Lower lobe of right lung (tissue), 2 donors: ENCODE results near the gene F12. TPM values are rescaled to one million over a fixed set of nuclear protein-coding genes. Genes with fewer than 3 reads are reported as not detected.

Experiments
- ATAC-seq, 2 donors: fragments of 200-7000 bp; cut with Tn5 transposase; one replicate each; pipeline ENCODE4 v1.9.1; 2020 to 2022; ENCODE audit warnings: mild to moderate bottlenecking in 2 of 2, moderate library complexity in 2 of 2
- DNase-seq: peaks from one replicate; pipeline ENCODE4 v3.0.0-alpha.2; 2020
- H3K27ac ChIP-seq: fragments of 200-600 bp; one replicate; pipeline ENCODE4 v1.8.0; 2022
- H3K27me3 ChIP-seq: fragments of 200-600 bp; one replicate; pipeline ENCODE4 v1.8.0; 2022; ENCODE audit warnings: low read depth
- H3K36me3 ChIP-seq: fragments of 200-600 bp; one replicate; pipeline ENCODE4 v1.8.0; 2022; ENCODE audit warnings: mild to moderate bottlenecking
- H3K4me1 ChIP-seq: fragments of 200-600 bp; one replicate; pipeline ENCODE4 v1.8.0; 2022
- H3K4me3 ChIP-seq: fragments of 200-600 bp; one replicate; pipeline ENCODE4 v1.8.0; 2022; ENCODE audit warnings: mild to moderate bottlenecking
- H3K9me3 ChIP-seq: fragments of 200-600 bp; one replicate; pipeline ENCODE4 v1.8.0; 2022
- intact Hi-C: fragments of 100-400 bp; cut with DNase I; formaldehyde crosslinking; loops from one replicate; pipeline ENCODE4 v1.11.0; 2022
- total RNA-seq: library from RNA; stranded (reverse); fragmentation: NEBNext Ultra II Directional; extraction: Animal tissue kit (Norgen Biotek cat#: 25700); gene quantifications from one replicate; pipeline ENCODE4 v1.2.1, GENCODE V29; 2021
- TF ChIP-seq, protein P1 (sequence below): fragments of 200-600 bp; IDR thresholded peaks from one replicate; pipeline ENCODE4 v1.8.0; 2022; ENCODE audit warnings: antibody characterized with exemption, mild to moderate bottlenecking
- donor health status: DM: no; HTN: yes; CAD: no; lungs with severe emphysema.

F12 gene
- total RNA-seq, 1 donor from 2014 or later: 0.80 TPM

DNA sequence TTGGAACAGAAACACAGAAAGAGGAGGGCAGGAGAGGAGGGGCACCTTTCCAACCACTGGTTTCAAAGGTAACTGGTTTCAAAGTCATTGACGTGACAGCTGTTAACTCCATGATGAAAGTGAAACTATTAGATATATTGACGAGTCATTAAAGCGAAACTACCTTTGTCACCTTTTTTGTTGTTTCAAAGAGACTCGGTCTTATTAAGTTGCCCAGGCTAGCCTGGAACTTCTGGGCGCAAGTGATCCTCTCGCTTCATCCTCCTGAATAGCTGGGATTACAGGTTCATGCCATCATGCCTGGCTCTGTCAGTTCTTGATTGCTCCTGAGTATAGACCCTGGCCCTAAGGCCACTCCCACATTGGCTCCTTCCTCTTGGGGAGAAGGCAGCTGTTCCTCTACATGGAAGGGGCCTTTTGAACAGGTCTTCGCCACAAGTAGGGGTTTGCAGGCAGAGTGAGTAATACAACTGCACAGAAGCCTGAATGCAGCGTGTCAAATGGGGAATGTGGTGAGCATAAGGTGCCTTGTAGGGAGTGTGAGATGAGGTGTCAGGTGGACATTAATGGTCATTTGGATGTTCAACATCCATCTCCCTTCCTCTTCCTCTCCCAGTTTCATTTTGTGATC lies 3.4 kb upstream of the F12 start:
- Histone ChIP-seq H3K4me3 (no peak overlapping the region), H3K4me1 (peaks cover 12% of the 10 kb centered on the region), H3K36me3 (no peaks in the 10 kb centered on the region), H3K9me3 (no peaks in the 10 kb centered on the region), H3K27me3 (no peaks in the 10 kb centered on the region), H3K27ac (no peak overlapping the region)
- DNase-seq (no peak), ATAC-seq (no peak)
- intact Hi-C loops: no loop called here
- TF ChIP-seq, protein P1, sequence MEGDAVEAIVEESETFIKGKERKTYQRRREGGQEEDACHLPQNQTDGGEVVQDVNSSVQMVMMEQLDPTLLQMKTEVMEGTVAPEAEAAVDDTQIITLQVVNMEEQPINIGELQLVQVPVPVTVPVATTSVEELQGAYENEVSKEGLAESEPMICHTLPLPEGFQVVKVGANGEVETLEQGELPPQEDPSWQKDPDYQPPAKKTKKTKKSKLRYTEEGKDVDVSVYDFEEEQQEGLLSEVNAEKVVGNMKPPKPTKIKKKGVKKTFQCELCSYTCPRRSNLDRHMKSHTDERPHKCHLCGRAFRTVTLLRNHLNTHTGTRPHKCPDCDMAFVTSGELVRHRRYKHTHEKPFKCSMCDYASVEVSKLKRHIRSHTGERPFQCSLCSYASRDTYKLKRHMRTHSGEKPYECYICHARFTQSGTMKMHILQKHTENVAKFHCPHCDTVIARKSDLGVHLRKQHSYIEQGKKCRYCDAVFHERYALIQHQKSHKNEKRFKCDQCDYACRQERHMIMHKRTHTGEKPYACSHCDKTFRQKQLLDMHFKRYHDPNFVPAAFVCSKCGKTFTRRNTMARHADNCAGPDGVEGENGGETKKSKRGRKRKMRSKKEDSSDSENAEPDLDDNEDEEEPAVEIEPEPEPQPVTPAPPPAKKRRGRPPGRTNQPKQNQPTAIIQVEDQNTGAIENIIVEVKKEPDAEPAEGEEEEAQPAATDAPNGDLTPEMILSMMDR: no peak

DNA sequence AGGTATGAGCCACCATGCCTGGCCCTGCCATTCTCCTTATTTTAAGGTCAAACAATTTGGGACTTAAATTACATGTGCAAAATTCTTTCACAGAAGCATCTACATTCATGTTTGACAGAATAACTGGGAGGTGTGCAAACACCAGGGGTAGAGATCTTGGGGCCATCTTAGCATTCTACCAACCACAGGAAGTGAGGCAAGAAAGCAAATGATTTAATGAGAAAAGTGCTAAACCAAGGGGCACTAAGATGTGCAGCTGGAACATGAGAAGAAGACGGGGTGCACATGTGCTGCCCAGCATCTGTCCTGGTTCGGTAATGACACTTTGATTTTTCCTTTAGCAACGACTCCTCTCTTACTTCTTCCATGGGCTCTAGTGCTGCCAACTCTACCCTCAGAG lies 1.2 kb upstream of the F12 start:
- H3K27ac ChIP-seq: no peak overlapping the region
- no peaks in the 10 kb centered on the region for H3K9me3 ChIP-seq
- TF ChIP-seq, protein P1: no peak
- H3K4me1 ChIP-seq: peaks cover 9% of the 10 kb centered on the region
- no peak for ATAC-seq
- DNase-seq: no peak
- intact Hi-C loops: no loop called here
- H3K4me3 ChIP-seq: no peak overlapping the region
- no peaks in the 10 kb centered on the region for H3K27me3 ChIP-seq
- no peaks in the 10 kb centered on the region for H3K36me3 ChIP-seq

DNA sequence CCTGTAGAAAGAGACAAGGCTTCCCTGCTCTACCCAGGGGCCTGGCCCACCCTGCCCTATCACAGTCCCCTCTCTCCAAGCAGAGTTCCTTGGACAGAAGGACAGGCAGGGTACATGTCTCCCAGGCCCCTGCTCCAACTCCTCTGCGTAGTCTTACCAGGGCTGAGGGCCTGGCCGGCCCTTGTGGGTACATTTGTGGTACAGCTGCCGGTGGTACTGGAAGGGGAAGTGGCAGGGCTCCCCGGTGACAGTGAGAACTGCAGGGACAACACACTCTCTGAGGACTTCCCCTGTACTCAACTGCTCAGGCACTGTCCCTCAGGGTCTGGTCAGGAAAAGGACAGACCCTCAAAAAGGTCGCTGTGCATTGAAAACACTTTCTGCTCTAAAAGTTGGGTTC lies 3.6 kb downstream of the F12 start:
- H3K27ac ChIP-seq: no peak overlapping the region
- peaks cover 33% of the 10 kb centered on the region for H3K27me3 ChIP-seq
- no peak overlapping the region for H3K4me3 ChIP-seq
- ATAC-seq: peak in 1 of 2 donors; percentile 24
- no peaks in the 10 kb centered on the region for H3K36me3 ChIP-seq
- peak; percentile 82 for DNase-seq
- no peaks in the 10 kb centered on the region for H3K9me3 ChIP-seq
- intact Hi-C loops: loop anchor here (10.0 kb wide), 1 partner anchor 49 kb away; no protein-coding TSS in a partner anchor
- TF ChIP-seq, protein P1: no peak
- peaks cover 44% of the 10 kb centered on the region for H3K4me1 ChIP-seq

DNA sequence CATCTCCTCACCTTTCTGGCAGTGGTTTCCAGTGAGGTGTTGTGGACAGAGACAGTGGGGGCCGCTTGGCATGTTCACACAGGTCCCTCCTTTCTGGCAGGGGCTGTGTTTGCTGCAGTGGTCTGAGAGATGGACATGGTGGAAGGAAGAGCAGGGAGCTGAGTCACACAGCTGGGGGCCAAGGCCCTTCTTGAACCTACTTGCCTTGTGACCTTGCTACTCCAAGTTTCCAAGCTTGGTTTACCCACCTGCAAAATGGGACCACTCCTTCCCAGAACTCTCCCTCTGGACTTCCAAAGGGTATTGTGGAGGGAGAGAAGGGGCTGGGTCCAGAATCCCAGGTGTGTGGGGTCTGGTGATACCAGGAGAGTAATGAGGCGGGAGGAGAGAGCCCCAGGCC lies 4.1 kb downstream of the F12 start:
- H3K27me3 ChIP-seq: peaks cover 38% of the 10 kb centered on the region
- H3K27ac ChIP-seq: no peak overlapping the region
- no peak overlapping the region for H3K4me3 ChIP-seq
- TF ChIP-seq, protein P1: no peak
- DNase-seq: no peak
- peaks cover 45% of the 10 kb centered on the region for H3K4me1 ChIP-seq
- no peaks in the 10 kb centered on the region for H3K36me3 ChIP-seq
- no peak for ATAC-seq
- H3K9me3 ChIP-seq: no peaks in the 10 kb centered on the region
- intact Hi-C loops: loop anchor here (10.0 kb wide), 1 partner anchor 49 kb away; no protein-coding TSS in a partner anchor

DNA sequence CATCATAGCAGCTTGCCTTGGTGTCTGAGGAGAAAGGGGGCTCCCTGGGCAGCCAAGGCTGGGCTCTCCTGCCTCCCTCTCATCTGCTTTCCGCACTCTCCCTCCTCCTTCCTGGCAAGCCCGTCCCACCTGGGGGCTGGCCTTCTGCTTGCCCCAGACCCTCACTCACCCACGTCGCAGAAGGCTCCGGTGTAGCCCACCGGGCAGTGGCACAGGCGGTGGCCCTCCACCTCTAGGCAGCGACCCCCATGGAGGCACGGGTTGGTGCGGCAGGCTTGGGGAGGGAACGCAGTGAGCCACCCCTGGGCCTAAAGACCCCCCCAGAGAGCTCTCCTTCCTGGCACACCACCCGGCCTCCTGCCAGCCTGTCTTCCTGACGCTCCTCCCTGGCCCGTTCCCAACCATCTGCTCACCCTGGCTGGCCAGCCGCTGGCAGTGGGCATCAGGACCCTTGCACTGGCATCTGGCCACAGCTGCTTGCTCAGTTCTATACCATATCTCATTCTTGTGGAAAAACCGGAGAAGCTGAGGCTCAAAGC lies 4.7 kb downstream of the F12 start:
- peak overlapping the region; percentile 70 for H3K4me3 ChIP-seq
- ATAC-seq: no peak
- no peak for DNase-seq
- TF ChIP-seq, protein P1: no peak
- no peaks in the 10 kb centered on the region for H3K36me3 ChIP-seq
- no peaks in the 10 kb centered on the region for H3K9me3 ChIP-seq
- H3K27ac ChIP-seq: no peak overlapping the region
- peaks cover 49% of the 10 kb centered on the region for H3K4me1 ChIP-seq
- H3K27me3 ChIP-seq: peaks cover 44% of the 10 kb centered on the region
- intact Hi-C loops: loop anchor here (10.0 kb wide), 1 partner anchor 50 kb away; no protein-coding TSS in a partner anchor
